GM19455 (cell line): Measurements from ENCODE around the gene SMARCAD1.
"Not testable (repeated sequence)": the region's sequence is repeated elsewhere in the genome, so short reads cannot be mapped to it uniquely, and the experiment has no call there.

Experiments
- ATAC-seq: cut with Tn5 transposase; IDR thresholded peaks from one replicate; pipeline ENCODE4 v1.9.1; 2021; ENCODE audit not compliant: unreplicated experiment

Gene SMARCAD1

GRCh38 chr4:94290245-94290644 is 82.6 kb downstream of the SMARCAD1 start:
- ATAC-seq = no peak

GRCh38 chr4:94293981-94294380 is 86.3 kb downstream of the SMARCAD1 start:
- not testable (repeated sequence) for ATAC-seq

DNA sequence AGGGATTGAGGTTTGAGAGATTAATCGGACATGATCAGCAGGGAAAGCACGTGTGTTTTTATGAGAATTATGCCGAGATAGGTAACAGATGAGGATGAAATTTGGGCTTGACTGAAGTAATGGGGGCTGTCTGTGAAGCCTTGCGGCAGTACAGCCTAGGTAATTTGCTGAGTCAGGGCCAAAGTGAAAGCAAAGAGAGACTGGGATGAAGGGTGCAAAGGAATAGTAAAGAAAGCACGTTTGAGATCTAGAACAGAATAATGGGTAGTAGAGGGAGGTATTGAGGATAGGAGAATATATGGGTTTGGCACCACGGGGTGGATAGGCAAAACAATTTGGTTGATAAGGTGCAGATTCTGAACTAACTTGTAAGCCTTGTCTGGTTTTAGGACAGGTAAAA is 87.8 kb downstream of the SMARCAD1 start:
- ATAC-seq = not testable (repeated sequence)

- ATAC-seq = no peak
These were observed 91.1 kb downstream of the SMARCAD1 start for GRCh38 chr4:94298725-94299252.

DNA sequence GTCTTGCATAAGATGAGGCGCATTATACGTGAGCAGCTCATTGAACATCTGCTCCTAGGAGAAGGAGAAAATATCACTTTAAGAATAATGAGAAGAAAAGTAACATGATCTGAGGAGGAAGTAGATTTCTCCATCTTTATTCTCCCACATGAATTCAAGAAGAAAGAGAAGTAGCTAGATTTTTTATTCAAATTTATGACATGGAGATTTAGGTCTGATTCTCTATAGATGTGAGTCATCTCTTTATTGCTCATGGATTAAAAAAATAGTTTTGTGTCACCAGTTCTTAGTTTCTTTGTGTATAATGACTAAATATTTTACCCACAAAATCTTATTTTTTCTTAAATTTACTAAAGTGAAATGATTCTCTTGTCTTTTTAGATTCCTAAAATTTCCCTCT is 94.5 kb downstream of the SMARCAD1 start:
- no peak for ATAC-seq

DNA sequence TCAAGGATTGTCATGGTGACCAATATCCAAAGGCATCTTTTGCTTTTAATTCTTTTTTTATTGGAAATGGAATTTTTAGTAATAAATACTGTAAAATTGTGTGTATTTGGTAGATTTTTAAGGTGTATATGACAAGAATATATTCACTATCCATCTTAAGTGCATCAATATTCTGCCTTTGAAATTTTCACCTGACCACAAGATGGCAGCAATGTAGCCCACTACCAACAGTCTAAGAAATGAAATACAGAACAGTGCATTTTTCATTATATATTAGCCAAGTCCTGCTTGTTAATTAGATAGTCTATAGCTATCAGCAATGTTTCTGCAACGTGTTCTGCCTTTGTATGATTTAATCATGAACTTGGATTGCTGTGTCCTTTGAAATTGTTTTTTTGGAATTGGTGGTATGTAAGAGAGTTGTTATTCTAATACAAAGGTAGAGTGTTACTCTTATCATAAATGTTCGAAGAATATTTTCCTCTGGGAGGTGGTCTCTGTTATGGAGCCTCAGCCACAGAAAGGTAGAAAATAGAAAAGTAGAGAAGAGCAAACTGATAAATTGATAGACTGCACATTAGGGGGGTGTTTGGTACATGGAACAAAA is 96.8 kb downstream of the SMARCAD1 start:
- no peak for ATAC-seq

DNA sequence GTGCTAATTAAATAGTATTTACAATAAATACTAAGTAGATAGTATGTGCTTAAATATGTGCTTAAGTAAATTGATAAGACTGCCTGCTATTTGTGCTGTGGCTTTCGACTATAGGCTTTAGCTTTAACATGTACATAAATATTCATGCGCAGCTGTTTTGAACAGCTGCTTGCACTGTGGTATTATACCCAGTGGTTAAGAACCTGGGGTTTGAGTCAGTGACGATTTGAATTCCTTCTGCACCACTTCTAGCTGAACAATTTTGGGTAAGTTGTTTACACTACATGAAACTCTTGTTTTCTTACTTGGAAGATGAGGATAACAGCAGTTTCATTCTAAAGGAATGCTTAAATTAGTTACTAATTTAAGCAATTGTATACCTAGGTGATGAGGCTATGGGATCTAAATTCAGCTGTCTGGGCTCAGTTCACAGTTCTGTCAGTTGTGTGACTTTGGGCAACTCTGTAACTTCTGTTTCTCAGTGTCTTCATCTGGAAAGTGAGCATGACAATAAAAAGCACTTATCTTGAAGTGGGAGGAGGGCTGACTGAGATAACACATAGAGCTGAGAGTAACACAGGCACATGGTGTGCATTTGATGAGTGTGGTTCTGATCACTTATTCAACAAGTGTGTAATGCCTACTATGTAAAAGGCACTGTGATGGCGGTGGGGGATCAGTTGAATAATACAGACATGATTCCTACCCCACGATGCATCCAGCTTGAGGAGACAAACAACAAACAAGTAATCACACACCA is 98.0 kb downstream of the SMARCAD1 start:
- no peak for ATAC-seq

GRCh38 chr4:94306713-94307112 is 99.0 kb downstream of the SMARCAD1 start:
- ATAC-seq = no peak

DNA sequence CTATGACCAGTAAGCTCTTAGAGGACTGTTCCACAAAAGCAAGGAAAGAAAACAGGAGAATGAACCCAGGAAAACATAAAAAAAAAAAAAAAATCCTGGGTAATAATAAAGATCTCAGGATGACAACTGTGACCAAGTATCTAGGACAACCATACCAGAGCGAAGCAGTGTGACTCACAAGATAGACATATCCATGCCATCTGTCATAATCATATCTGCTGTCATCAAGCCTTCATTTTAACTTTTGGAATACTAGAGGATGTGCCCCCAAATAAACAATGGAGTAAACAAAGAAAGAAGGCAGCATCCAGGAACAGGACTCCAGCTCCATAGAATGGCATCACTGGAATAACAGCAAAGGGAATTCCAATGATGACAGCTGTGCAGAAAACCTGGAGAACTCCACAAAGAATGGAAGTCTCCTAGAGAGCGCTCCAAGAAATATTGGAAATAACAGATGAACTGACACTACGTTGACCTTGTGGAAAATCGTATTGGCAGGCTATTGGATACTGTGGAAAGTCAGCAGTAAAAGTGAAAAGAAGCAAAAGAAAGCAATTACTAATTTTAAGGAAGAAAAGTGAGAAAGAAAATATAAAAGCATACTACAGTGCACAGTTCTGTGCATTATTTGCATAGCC is 99.7 kb downstream of the SMARCAD1 start:
- ATAC-seq = no peak

DNA sequence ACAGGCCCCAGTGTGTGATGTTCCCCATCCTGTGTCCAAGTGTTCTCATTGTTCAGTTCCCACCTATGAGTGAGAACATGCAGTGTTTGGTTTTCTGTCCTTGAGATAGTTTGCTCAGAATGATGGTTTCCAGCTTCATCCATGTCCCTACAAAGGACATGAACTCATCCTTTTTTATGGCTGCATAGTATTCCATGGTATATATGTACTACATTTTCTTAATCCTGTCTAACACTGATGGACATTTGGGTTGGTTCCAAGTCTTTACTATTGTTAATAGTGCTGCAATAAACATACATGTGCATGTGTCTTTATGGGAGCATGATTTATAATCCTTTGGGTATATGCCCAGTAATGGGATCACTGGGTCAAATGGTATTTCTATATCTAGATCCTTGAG is 112.3 kb downstream of the SMARCAD1 start:
- ATAC-seq = not testable (repeated sequence)

- ATAC-seq = no peak
These were observed 118.2 kb downstream of the SMARCAD1 start for GRCh38 chr4:94325835-94326234.

DNA sequence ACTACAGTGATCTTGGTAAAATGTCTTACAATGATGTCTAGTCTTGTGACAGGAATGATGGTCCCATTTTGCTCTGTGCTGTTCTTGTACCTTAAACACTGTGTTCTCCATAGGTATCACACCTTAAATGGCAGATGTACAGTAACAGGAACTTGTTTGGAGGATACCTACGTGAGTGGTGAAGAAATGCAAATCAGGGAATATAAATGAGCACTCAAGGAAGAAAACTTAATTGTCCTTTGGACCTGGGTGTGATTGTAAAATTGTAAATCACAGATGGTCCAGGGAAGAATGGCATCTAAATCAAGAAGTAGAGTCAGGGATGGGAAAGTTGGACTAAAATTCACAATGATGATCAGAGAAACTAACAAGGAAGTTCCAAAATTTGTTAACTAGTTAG is 122.3 kb downstream of the SMARCAD1 start:
- no peak for ATAC-seq

DNA sequence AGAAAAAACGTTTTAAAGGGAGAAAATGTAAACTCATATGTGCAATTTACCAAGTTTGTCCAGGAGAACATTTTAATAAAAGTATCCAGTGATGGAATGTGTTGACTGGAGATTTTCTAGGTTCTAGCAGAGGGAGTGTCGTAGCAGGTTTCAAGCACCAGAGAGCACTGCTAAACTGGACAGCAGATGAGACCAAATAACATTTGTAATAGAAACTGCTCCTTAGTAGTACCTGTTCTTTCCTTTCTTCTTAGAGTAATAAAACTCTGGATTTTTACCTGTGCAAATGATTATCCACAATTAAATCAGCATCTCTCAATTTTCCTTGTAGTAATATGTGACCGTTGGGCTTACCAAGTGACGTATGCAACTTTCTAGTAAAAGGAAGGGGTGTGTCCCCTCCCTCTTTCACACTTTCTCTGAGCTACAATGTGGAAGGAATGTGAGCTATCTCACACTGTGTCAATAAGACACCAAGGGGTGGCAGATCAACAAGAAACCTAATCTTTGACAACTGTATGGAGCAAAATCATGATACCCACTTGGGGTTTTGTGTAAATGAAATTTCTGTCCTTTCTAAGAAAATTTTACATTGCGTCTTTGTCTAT is 125.4 kb downstream of the SMARCAD1 start:
- ATAC-seq = no peak

DNA sequence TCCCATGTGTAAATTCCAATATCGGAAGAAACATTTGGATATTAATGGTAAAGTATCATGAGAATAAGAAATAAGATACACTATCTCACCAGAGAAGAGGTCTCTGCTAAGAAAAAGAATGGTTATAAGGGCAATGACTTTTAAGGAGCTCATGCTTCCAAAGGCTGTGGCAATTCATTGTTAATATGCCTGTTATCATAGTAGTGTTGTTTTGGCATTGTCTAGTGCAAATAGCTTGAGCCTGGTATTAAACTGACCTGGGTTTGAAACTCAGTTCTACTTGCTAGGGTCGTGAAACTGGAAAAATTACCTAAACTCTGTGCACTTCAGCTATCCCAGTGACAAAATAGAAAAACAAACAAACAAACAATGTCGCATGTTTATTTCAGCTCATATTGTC is 126.2 kb downstream of the SMARCAD1 start:
- ATAC-seq = no peak

- ATAC-seq = no peak
These were observed 126.8 kb downstream of the SMARCAD1 start for GRCh38 chr4:94334476-94334875.

DNA sequence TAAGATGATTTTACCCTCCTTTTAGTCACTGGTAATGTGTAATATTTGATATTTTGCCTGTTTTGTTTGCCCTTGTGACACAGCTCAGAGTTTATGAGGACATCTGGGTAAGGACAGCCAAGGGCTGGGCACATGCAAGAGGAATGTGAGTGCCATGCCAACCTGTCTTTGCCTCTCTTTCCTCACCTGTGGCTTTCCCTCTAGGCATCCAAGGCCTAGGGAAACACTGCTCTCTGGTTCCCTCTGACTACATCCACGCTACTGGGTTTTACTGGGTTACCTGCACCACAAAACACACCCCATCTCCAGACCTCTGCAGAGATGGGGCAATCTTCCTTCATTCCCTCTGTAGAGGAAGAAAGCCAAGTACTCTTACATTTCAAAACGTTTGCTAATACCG is 127.3 kb downstream of the SMARCAD1 start:
- no peak for ATAC-seq

DNA sequence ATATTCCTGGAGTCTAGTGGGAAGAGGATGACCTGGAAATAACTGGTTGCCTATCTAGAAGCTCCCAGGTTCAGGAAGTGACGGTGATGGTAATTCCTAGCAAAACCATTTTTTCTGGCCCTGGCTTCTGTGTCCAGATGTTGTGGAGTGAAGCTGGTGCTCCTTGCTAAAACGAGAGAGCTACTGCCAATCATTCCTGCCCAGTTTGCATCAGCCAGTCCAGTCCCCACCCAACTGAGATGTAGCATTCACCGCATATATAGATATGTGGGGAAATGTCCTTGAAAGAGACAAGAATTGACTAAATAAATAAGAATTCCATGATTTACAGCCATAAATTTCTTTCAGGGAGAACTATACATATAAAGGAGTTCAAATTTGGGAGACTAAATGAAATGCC is 128.6 kb downstream of the SMARCAD1 start:
- ATAC-seq = no peak

- not testable (repeated sequence) for ATAC-seq
These were observed 129.1 kb downstream of the SMARCAD1 start for GRCh38 chr4:94336791-94337190.

DNA sequence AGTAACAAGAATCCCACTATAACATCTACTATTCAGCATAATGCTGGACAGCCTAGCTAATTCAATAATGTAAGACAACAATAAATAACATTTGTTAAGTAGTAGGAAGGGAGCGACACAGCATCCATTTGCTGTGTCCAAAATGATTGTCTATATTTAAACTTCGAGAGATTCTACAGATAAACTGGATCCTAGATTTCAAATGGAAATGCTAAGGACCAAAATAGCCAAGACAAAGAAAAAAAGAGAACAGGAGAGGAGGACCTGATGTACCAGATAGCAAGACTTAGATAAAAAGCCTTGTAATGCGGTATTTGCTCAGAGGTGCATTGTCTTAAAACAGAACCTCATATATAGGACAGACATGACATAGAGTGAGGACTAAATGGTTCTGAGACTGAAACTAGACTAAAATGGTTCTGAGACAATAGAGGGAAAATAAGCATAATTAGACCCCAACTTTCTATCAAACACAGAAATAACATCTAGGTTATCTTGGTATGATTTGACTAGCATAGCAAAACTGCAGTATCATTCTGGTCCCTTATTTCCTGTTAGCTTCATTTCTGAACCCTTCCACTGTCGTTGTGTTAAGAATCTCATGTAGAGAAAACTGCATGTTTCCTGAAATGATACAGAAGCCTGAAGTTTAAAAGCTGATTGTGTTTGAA is 131.2 kb downstream of the SMARCAD1 start:
- ATAC-seq = no peak

GRCh38 chr4:94339779-94340178 is 132.1 kb downstream of the SMARCAD1 start:
- no peak for ATAC-seq
